ENCODE measurements around the gene LRRC4C. TPM values are rescaled to one million over a fixed set of nuclear protein-coding genes. Genes with fewer than 3 reads are reported as not detected.

Gene LRRC4C
- total and polyA plus RNA-seq, 4 donors, result 0.10 to 0.93 (median 0.30) TPM

GRCh38 chr11:41047229-41047628, 412.2 kb downstream of the LRRC4C start:
- no peak for TF ChIP-seq SP1 (IDR thresholded peaks at IDR 0.05)
- TF ChIP-seq NR2F2 (IDR thresholded peaks at IDR 0.05), result no peak
- TF ChIP-seq RAD21 (IDR thresholded peaks at IDR 0.05), result no peak
- TF ChIP-seq FOXA2 (IDR thresholded peaks at IDR 0.05), result no peak
- TF ChIP-seq REST (IDR thresholded peaks at IDR 0.05), result no peak
- no peak for TF ChIP-seq RXRA (IDR thresholded peaks at IDR 0.05)
- TF ChIP-seq HNF4A (conservative IDR thresholded peaks at IDR 0.05), result no peak
- TF ChIP-seq CTCF (IDR thresholded peaks at IDR 0.05; ENCODE audit: low read depth, low read length, missing input control), result no peak
- no peak for TF ChIP-seq ZBTB33 (IDR thresholded peaks at IDR 0.05)
- TF ChIP-seq, protein P1, sequence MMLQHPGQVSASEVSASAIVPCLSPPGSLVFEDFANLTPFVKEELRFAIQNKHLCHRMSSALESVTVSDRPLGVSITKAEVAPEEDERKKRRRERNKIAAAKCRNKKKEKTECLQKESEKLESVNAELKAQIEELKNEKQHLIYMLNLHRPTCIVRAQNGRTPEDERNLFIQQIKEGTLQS (IDR thresholded peaks at IDR 0.05), result no peak
- no peak for TF ChIP-seq FOXA1 (IDR thresholded peaks at IDR 0.05)
- TF ChIP-seq HNF4G (IDR thresholded peaks at IDR 0.05), result no peak
- TF ChIP-seq GABPA (IDR thresholded peaks at IDR 0.05 in 1 of 2, conservative IDR thresholded peaks at IDR 0.05 in 1 of 2), result no peak
- TF ChIP-seq JUND (IDR thresholded peaks at IDR 0.05), result no peak
- no peak for TF ChIP-seq EGR1 (IDR thresholded peaks at IDR 0.05; ENCODE audit: low read depth in 2 of 2)
- TF ChIP-seq TAF1 (conservative IDR thresholded peaks at IDR 0.05), result no peak
- TF ChIP-seq MAX (IDR thresholded peaks at IDR 0.05), result no peak
- Histone ChIP-seq H3K27me3 (ENCODE audit: control insufficient read depth in 4 of 4, insufficient read depth in 4 of 4, low read length in 3 of 4) (no peaks in the 10 kb centered on the region), H3K27ac (ENCODE audit: low read depth in 1 of 2, low read length in 2 of 2) (no peak overlapping the region), H3K9me3 (ENCODE audit: control insufficient read depth in 4 of 4, low read length in 3 of 4) (no peaks in the 10 kb centered on the region), H3K9ac (ENCODE audit: low read depth in 1 of 2, low read length in 2 of 2) (no peak overlapping the region), H3K4me3 (ENCODE audit: low read depth in 1 of 3, low read length in 3 of 3) (no peak overlapping the region), H3K36me3 (ENCODE audit: control insufficient read depth in 4 of 4, insufficient read depth in 3 of 4, low read depth in 1 of 4, low read length in 3 of 4) (no peaks in the 10 kb centered on the region), H3K4me1 (ENCODE audit: control insufficient read depth in 4 of 4, insufficient read depth in 4 of 4, low read length in 3 of 4) (no peaks in the 10 kb centered on the region)
- no peak for DNase-seq (ENCODE audit: low spot score)

DNA sequence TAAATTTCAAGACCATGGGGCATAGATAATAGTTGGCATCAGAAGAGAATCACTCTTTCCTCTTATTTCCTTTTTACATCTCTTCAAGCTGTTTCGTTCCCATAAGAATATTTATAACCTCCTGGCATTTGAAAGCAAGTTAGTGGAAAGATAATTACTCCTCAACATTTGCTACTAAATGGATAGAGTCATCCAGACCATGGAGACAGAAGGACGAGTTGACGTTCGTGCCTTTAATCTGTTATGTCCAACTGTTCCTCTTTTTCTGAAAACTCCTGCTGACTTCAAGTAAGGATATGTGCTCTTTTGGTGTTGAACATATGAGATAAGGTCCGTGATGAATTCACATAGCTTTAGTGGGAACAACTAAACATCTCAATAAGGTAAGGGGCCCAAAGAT, 414.2 kb downstream of the LRRC4C start:
- no peak overlapping the region for H3K9ac ChIP-seq (ENCODE audit: low read depth in 1 of 2, low read length in 2 of 2)
- TF ChIP-seq JUND (IDR thresholded peaks at IDR 0.05) (no peak), HNF4G (IDR thresholded peaks at IDR 0.05) (no peak), GABPA (IDR thresholded peaks at IDR 0.05 in 1 of 2, conservative IDR thresholded peaks at IDR 0.05 in 1 of 2) (no peak)
- TF ChIP-seq, protein P1 (IDR thresholded peaks at IDR 0.05), result no peak
- no peaks in the 10 kb centered on the region for H3K9me3 ChIP-seq (ENCODE audit: control insufficient read depth in 4 of 4, low read length in 3 of 4)
- no peaks in the 10 kb centered on the region for H3K4me1 ChIP-seq (ENCODE audit: control insufficient read depth in 4 of 4, insufficient read depth in 4 of 4, low read length in 3 of 4)
- H3K27ac ChIP-seq (ENCODE audit: low read depth in 1 of 2, low read length in 2 of 2), result no peak overlapping the region
- 84% methylated on average over 5 of the region's 5 CpGs for WGBS
- H3K36me3 ChIP-seq (ENCODE audit: control insufficient read depth in 4 of 4, insufficient read depth in 3 of 4, low read depth in 1 of 4, low read length in 3 of 4), result no peaks in the 10 kb centered on the region
- no peak for DNase-seq (ENCODE audit: low spot score)
- H3K27me3 ChIP-seq (ENCODE audit: control insufficient read depth in 4 of 4, insufficient read depth in 4 of 4, low read length in 3 of 4), result no peaks in the 10 kb centered on the region
- no peak overlapping the region for H3K4me3 ChIP-seq (ENCODE audit: low read depth in 1 of 3, low read length in 3 of 3)

All from liver (tissue), 9 donors.